ENCODE data around the gene ZC2HC1C.
A peak's percentile ranks its signal among the peaks of the same experiment; 100 is the strongest.

ZC2HC1C gene

DNA sequence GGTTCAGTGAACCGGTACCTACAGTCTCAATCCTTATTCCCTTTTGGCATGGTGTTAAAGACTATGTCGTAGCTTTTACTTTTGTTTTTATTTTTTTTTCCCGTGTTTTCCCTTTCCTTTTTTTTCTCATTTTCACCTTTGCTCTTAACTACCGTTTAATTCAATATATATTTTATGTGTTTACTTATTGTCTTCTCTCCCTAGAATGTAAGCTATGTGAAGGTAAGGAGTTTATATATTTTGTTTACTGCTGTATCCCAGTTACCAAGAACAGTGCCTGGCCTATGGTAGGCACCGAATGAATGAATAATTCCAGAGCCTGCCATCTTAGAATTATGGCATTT is 17.9 kb upstream of the ZC2HC1C start:
- peak overlapping the region; percentile 63 for H3K4me3 ChIP-seq (ENCODE audit: low read depth, low read length)
- DNase-seq (ENCODE audit: low read depth): no peak
- TF ChIP-seq, protein P1, sequence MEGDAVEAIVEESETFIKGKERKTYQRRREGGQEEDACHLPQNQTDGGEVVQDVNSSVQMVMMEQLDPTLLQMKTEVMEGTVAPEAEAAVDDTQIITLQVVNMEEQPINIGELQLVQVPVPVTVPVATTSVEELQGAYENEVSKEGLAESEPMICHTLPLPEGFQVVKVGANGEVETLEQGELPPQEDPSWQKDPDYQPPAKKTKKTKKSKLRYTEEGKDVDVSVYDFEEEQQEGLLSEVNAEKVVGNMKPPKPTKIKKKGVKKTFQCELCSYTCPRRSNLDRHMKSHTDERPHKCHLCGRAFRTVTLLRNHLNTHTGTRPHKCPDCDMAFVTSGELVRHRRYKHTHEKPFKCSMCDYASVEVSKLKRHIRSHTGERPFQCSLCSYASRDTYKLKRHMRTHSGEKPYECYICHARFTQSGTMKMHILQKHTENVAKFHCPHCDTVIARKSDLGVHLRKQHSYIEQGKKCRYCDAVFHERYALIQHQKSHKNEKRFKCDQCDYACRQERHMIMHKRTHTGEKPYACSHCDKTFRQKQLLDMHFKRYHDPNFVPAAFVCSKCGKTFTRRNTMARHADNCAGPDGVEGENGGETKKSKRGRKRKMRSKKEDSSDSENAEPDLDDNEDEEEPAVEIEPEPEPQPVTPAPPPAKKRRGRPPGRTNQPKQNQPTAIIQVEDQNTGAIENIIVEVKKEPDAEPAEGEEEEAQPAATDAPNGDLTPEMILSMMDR (IDR thresholded peaks at IDR 0.05; ENCODE audit: insufficient read depth, low read depth, low read length, missing control alignments): no peak

DNA sequence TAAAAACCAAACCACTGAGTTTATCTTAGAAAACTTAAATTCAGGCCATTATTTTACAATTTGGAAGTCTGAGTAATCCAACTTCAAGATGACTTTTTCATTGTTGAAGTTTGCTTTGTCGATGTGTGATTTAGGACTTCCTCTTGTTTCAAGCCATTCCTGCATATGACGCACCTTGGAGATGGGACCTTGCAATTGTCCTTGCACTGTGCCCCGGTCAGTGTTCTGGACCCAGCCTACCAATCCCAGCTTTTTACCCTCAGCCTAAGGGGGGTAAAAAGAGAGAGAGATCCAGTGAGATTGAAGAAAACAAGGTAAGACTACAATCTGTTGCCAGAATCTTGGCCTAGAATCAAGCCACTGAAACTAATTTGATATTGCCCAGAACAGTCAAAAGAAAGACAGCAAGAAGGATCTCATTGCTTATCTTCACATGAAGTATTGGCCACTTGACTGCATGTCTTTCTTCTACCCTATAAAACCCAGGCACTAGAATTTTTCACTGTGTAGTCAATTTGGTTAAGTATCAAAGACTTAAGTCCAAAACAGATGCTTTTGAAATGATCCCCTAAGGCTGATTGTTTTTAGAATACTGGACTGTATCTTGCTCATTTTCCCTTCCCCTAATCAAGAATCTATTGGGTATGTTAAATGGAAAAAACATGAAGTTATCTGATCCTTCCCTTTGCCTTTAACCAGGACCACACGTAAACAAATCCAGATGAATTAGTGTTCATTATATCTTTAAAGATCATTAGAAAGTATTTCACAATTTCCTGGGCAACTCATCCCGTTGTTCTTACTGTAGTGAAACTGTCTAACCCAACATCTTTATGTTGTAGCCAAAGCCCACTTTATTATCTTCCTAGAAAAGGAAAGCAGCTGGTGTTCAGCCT is 15.8 kb upstream of the ZC2HC1C start:
- no peak overlapping the region for H3K4me3 ChIP-seq (ENCODE audit: low read depth, low read length)
- no peak for DNase-seq (ENCODE audit: low read depth)
- TF ChIP-seq, protein P1 (IDR thresholded peaks at IDR 0.05; ENCODE audit: insufficient read depth, low read depth, low read length, missing control alignments): no peak

DNA sequence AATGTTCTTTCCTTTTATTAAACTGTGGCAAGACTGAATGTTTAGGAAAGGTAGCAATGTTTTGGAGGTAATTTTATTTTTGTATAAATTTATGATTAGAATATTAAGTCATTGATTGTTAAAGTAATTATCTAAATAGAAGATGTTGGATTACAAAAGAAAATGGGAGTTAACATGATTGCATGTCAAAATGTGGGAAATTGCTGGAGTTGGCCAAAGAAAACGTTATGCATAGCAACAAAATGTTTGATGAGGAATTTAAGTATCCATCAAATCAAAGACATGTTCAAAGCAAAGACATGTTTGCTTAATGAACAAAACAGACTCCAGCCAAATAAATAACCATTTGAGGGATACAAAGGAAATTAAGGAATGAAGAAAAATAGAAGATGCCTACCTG is 15.0 kb upstream of the ZC2HC1C start:
- no peak overlapping the region for H3K4me3 ChIP-seq (ENCODE audit: low read depth, low read length)
- TF ChIP-seq, protein P1 (IDR thresholded peaks at IDR 0.05; ENCODE audit: insufficient read depth, low read depth, low read length, missing control alignments): no peak
- DNase-seq (ENCODE audit: low read depth): no peak

DNA sequence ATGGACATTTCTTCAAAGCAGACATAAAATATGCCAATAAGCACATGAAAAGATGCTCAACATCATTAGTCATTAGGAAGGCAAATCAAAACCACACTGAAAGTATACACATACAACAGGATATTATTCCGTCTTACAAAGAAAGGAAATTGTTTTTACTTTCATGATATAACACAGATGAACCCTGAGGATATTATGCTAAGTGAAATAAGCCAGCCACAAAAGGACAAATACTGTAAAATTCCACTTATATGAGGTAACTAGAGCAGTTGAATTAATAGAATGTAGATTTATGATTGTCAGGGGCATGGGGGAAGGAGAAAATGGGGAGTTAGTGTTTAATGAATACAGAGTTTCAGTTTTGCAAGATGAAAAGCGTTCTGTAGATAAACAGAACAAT is 9.8 kb upstream of the ZC2HC1C start:
- H3K4me3 ChIP-seq (ENCODE audit: low read depth, low read length): no peak overlapping the region
- no peak for DNase-seq (ENCODE audit: low read depth)
- TF ChIP-seq, protein P1 (IDR thresholded peaks at IDR 0.05; ENCODE audit: insufficient read depth, low read depth, low read length, missing control alignments): no peak

DNA sequence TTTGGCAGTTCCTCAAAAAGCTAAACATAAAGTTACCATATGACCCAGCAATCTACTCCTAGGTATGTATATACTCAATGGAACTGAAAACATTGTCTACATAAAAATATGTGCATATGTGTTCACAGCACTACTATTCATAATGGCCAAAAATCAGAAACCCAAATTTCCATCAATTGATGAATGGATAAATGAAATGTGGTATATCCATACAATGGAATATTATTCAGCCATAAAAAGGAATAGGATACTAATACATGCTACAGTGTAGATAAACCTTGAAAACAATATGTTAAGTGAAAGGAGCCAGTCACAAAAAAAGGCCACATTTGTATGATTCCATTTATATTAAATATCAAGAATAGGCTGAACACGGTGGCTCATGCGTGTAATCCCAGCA is 9.0 kb upstream of the ZC2HC1C start:
- H3K4me3 ChIP-seq (ENCODE audit: low read depth, low read length): no peak overlapping the region
- TF ChIP-seq, protein P1 (IDR thresholded peaks at IDR 0.05; ENCODE audit: insufficient read depth, low read depth, low read length, missing control alignments): no peak
- DNase-seq (ENCODE audit: low read depth): no peak

DNA sequence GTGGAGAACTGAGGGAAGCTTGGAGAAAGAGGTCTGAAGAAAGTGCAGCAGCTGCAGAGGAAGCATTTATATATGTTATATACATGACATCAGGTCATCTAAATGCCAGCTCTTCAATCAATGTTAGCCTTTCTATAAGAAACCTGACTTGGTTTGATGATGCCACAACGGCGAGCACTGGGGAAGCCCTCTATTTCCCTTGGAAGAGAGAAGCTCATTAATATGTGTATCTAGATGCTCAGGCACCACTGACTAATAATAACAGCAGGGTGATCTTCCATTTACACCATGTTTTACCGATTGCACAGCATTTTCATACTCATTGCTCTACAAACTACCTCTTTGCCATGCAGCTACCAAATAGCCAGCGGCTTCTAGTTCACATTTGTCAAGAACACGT is 6.4 kb upstream of the ZC2HC1C start:
- H3K4me3 ChIP-seq (ENCODE audit: low read depth, low read length): peak overlapping the region; percentile 93
- TF ChIP-seq, protein P1 (IDR thresholded peaks at IDR 0.05; ENCODE audit: insufficient read depth, low read depth, low read length, missing control alignments): no peak
- peak; percentile 12 for DNase-seq (ENCODE audit: low read depth)

Measured in GM12865 (cell line).